DND-41 (cell line): ENCODE measurements around the gene GABBR1.
A peak's percentile ranks its signal among the peaks of the same experiment; 100 is the strongest.

Source experiments
- ATAC-seq: fragments of 200-7000 bp; cut with Tn5 transposase; 3 replicates; pipeline ENCODE4 v1.9.1; 2021; ENCODE audit warnings: low read depth; ENCODE audit not compliant: insufficient read depth
- DNase-seq: peaks from one replicate; pipeline ENCODE4 v3.0.0-alpha.2; 2020
- H2AFZ ChIP-seq: 2 replicates; pipeline ENCODE4 v1.6.0; 2012; ENCODE audit warnings: low read depth, low read length
- H3K27ac ChIP-seq: 2 replicates; pipeline ENCODE4 v1.5.1; 2012; ENCODE audit warnings: low read length, inconsistent platforms
- H3K27me3 ChIP-seq: fragments of 200-600 bp; sonication (generic); 2 replicates; pipeline ENCODE4 v1.6.0; 2012; ENCODE audit warnings: low read length, mild to moderate bottlenecking, inconsistent platforms; ENCODE audit not compliant: insufficient read depth, poor library complexity
- H3K36me3 ChIP-seq: 2 replicates; pipeline ENCODE4 v1.5.1; 2012; ENCODE audit warnings: low read length, inconsistent platforms; ENCODE audit not compliant: insufficient read depth
- H3K4me1 ChIP-seq: 2 replicates; pipeline ENCODE4 v1.5.1; 2012; ENCODE audit warnings: mild to moderate bottlenecking, low read length; ENCODE audit not compliant: insufficient read depth
- H3K4me2 ChIP-seq: 2 replicates; pipeline ENCODE4 v1.6.0; 2012; ENCODE audit warnings: mild to moderate bottlenecking, moderate library complexity, low read length, inconsistent platforms; ENCODE audit not compliant: insufficient read depth
- H3K4me3 ChIP-seq, 2 experiments: fragments of 200-600 bp in 1 of 2; shearing (Covaris generic) in 1 of 2; 2 replicates each; pipeline ENCODE4 v1.5.1; 2012 to 2016; ENCODE audit warnings: inconsistent platforms in 2 of 2, low read length in 2 of 2, mild to moderate bottlenecking in 2 of 2, low read depth in 1 of 2, moderate library complexity in 1 of 2
- H3K79me2 ChIP-seq: 2 replicates; pipeline ENCODE4 v1.6.0; 2012; ENCODE audit warnings: low read length, inconsistent platforms; ENCODE audit not compliant: insufficient read depth
- H3K9ac ChIP-seq: 2 replicates; pipeline ENCODE4 v1.6.0; 2012; ENCODE audit warnings: low read depth, mild to moderate bottlenecking, inconsistent platforms, low read length, moderate library complexity
- H3K9me3 ChIP-seq: 2 replicates; pipeline ENCODE4 v1.5.1; 2012; ENCODE audit warnings: low read length, moderate library complexity, mild to moderate bottlenecking, inconsistent platforms; ENCODE audit not compliant: insufficient read depth, severe bottlenecking
- H4K20me1 ChIP-seq: 2 replicates; pipeline ENCODE4 v1.6.0; 2012; ENCODE audit warnings: low read length; ENCODE audit not compliant: insufficient read depth
- EZH2 ChIP-seq: IDR thresholded peaks from 3 replicates; pipeline ENCODE4 v1.6.1; 2012; ENCODE audit warnings: borderline replicate concordance, low read depth, mild to moderate bottlenecking, moderate library complexity, low read length, inconsistent platforms; ENCODE audit not compliant: severe bottlenecking
- TF ChIP-seq, protein P1 (sequence below): IDR thresholded peaks from 2 replicates; pipeline ENCODE4 v1.5.1; 2012; ENCODE audit warnings: borderline replicate concordance, low read length, moderate library complexity, mild to moderate bottlenecking; ENCODE audit not compliant: poor library complexity, severe bottlenecking; ENCODE audit errors: extremely low read depth

Gene GABBR1

GRCh38 chr6:29641430-29642148, 8.6 kb upstream of the GABBR1 start:
- Histone ChIP-seq H3K4me3 (no peak overlapping the region), H3K4me1 (no peaks in the 10 kb centered on the region), H4K20me1 (no peaks in the 10 kb centered on the region), H3K27me3 (no peaks in the 10 kb centered on the region), H2AFZ (no peak overlapping the region), H3K36me3 (no peaks in the 10 kb centered on the region), H3K79me2 (no peaks in the 10 kb centered on the region), H3K4me2 (no peak overlapping the region), H3K9me3 (no peaks in the 10 kb centered on the region), H3K27ac (no peak overlapping the region), H3K9ac (no peak overlapping the region)
- DNase-seq (no peak), ATAC-seq (no peak)
- TF ChIP-seq EZH2, result no peak
- TF ChIP-seq, protein P1, sequence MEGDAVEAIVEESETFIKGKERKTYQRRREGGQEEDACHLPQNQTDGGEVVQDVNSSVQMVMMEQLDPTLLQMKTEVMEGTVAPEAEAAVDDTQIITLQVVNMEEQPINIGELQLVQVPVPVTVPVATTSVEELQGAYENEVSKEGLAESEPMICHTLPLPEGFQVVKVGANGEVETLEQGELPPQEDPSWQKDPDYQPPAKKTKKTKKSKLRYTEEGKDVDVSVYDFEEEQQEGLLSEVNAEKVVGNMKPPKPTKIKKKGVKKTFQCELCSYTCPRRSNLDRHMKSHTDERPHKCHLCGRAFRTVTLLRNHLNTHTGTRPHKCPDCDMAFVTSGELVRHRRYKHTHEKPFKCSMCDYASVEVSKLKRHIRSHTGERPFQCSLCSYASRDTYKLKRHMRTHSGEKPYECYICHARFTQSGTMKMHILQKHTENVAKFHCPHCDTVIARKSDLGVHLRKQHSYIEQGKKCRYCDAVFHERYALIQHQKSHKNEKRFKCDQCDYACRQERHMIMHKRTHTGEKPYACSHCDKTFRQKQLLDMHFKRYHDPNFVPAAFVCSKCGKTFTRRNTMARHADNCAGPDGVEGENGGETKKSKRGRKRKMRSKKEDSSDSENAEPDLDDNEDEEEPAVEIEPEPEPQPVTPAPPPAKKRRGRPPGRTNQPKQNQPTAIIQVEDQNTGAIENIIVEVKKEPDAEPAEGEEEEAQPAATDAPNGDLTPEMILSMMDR, result no peak

DNA sequence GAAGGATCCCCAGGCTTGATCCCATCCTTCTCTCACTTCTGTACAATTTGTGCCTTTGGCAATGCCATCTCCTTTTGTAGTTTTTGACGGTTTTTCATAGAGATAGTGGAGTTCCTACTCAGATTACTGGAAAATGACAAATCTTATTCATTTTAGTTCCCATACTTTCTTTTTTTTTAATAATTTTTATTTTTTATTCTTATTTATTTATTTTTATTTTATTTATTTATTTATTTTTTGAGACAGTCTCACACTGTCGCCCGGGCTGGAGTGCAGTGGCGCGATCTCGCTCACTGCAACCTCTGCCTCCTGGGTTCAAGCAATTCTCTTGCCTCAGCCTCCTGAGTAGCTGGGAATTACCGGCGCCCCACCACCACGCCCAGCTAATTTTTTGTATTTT, 4.3 kb upstream of the GABBR1 start:
- TF ChIP-seq, protein P1, result no peak
- TF ChIP-seq EZH2, result no peak
- ATAC-seq (no peak), DNase-seq (no peak)
- Histone ChIP-seq H3K4me2 (no peak overlapping the region), H3K4me3 (no peak overlapping the region), H3K27ac (no peak overlapping the region), H3K9me3 (no peaks in the 10 kb centered on the region), H3K9ac (no peak overlapping the region), H3K79me2 (no peaks in the 10 kb centered on the region), H2AFZ (no peak overlapping the region), H3K36me3 (no peaks in the 10 kb centered on the region), H4K20me1 (no peaks in the 10 kb centered on the region), H3K27me3 (no peaks in the 10 kb centered on the region), H3K4me1 (peaks cover 11% of the 10 kb centered on the region)

DNA sequence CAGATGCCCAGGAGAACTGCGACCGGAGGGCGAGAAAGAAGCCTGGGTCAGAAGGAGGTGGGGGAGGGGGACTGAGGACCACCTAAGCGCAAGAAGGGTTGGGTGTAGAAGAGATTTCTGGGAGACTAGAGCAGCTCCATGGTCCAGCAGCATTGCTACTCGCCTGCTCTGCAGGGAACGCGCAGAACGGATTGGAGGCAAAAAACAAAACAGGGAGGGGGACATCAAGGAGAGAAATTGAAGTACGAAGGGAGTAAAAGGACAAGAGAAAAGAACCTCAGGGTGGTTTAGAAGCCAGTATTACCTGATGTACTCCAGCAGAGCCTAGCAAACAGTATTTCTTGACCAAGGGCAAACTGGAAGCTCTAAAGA, 537 bp upstream of the GABBR1 start:
- Histone ChIP-seq H3K9me3 (no peaks in the 10 kb centered on the region), H3K9ac (peak overlapping the region; percentile 59), H3K4me3 (peak overlapping the region; percentile 56 to 59; a peak in 3 of 4 replicates), H4K20me1 (0 out of 2 replicates have a peak, but pooled peaks cover 7% of the 10 kb centered on the region), H3K4me1 (peaks cover 45% of the 10 kb centered on the region), H3K36me3 (no peaks in the 10 kb centered on the region), H3K79me2 (no peaks in the 10 kb centered on the region), H3K4me2 (peak overlapping the region; percentile 69), H3K27ac (no peak overlapping the region), H2AFZ (peak overlapping the region; percentile 64), H3K27me3 (no peaks in the 10 kb centered on the region)
- DNase-seq, result no peak
- ATAC-seq, result no peak
- TF ChIP-seq, protein P1, result no peak
- TF ChIP-seq EZH2, result no peak
